Osteoblast (primary cell): Measurements from ENCODE around the gene THAP7. TPM values are rescaled to one million over a fixed set of nuclear protein-coding genes. Genes with fewer than 3 reads are reported as not detected.

Experiments
- DNase-seq: peaks from one replicate; pipeline ENCODE4 v3.0.0; 2011; ENCODE audit warnings: low spot score, mixed read lengths; ENCODE audit not compliant: insufficient read length; ENCODE audit errors: missing footprints
- H2AFZ ChIP-seq: 2 replicates; pipeline ENCODE4 v1.6.0; 2011; ENCODE audit warnings: mild to moderate bottlenecking, low read length
- H3K27ac ChIP-seq: 2 replicates; pipeline ENCODE4 v1.5.1; 2011; ENCODE audit warnings: mild to moderate bottlenecking, low read depth, low read length, moderate library complexity
- H3K27me3 ChIP-seq: 2 replicates; pipeline ENCODE4 v1.6.0; 2012; ENCODE audit warnings: mild to moderate bottlenecking, control low read depth, inconsistent platforms, low read length, moderate library complexity; ENCODE audit not compliant: insufficient read depth
- H3K36me3 ChIP-seq: 2 replicates; pipeline ENCODE4 v1.5.1; 2011; ENCODE audit warnings: mild to moderate bottlenecking, low read length, control low read depth, moderate library complexity; ENCODE audit not compliant: insufficient read depth
- H3K4me1 ChIP-seq: 2 replicates; pipeline ENCODE4 v1.5.1; 2011; ENCODE audit warnings: mild to moderate bottlenecking, low read length, control low read depth, moderate library complexity; ENCODE audit not compliant: insufficient read depth
- H3K4me2 ChIP-seq: 2 replicates; pipeline ENCODE4 v1.6.0; 2011; ENCODE audit warnings: mild to moderate bottlenecking, low read length; ENCODE audit not compliant: insufficient read depth
- H3K4me3 ChIP-seq: fragments of 200-600 bp; sonication (generic); 3 replicates; pipeline ENCODE4 v1.5.1; 2012; ENCODE audit warnings: mild to moderate bottlenecking, low read length, inconsistent platforms; ENCODE audit not compliant: insufficient read depth
- H3K79me2 ChIP-seq: 2 replicates; pipeline ENCODE4 v1.6.0; 2012; ENCODE audit warnings: mild to moderate bottlenecking, low read length, control low read depth, inconsistent platforms; ENCODE audit not compliant: insufficient read depth
- H3K9me3 ChIP-seq: 2 replicates; pipeline ENCODE4 v1.5.1; 2011; ENCODE audit warnings: low read depth, low read length, control low read depth
- H4K20me1 ChIP-seq: 2 replicates; pipeline ENCODE4 v1.6.0; 2012; ENCODE audit warnings: mild to moderate bottlenecking, low read length, control low read depth; ENCODE audit not compliant: insufficient read depth
- CTCF ChIP-seq: IDR thresholded peaks from 2 replicates; pipeline ENCODE4 v1.5.1; 2011; ENCODE audit warnings: mild to moderate bottlenecking, low read depth, low read length, moderate library complexity; ENCODE audit errors: extremely low read depth
- total RNA-seq: library from RNA; depleted of rRNA; stranded (reverse); fragments of >200 nt; gene quantifications from 2 replicates; pipeline ENCODE4 v1.2.3, GENCODE V29; 2012

The THAP7 gene
- total RNA-seq, 1 donor = 24.2 TPM

- peaks cover 30% of the 10 kb centered on the region for H3K4me1 ChIP-seq
- H3K27me3 ChIP-seq = no peaks in the 10 kb centered on the region
- peaks cover 7% of the 10 kb centered on the region for H3K9me3 ChIP-seq
- no peak for DNase-seq
- peaks cover 6% of the 10 kb centered on the region for H4K20me1 ChIP-seq
- peak overlapping the region; percentile 97 for H3K4me2 ChIP-seq
- peak overlapping the region; percentile 91 for H2AFZ ChIP-seq
- peaks cover 12% of the 10 kb centered on the region for H3K36me3 ChIP-seq
- H3K79me2 ChIP-seq = peaks cover 34% of the 10 kb centered on the region
- H3K27ac ChIP-seq = peak overlapping the region; percentile 85
- TF ChIP-seq CTCF = no peak
- H3K4me3 ChIP-seq = peak overlapping the region; percentile 99
These were observed 20.8 kb downstream of the THAP7 start for GRCh38 chr22:20980938-20981722.

GRCh38 chr22:20980523-20980922, 21.4 kb downstream of the THAP7 start:
- Histone ChIP-seq H3K36me3 (peaks cover 8% of the 10 kb centered on the region), H3K27me3 (no peaks in the 10 kb centered on the region), H3K27ac (no peak overlapping the region), H3K9me3 (peaks cover 7% of the 10 kb centered on the region), H3K79me2 (peaks cover 32% of the 10 kb centered on the region), H3K4me2 (no peak overlapping the region), H3K4me3 (no peak overlapping the region), H3K4me1 (peaks cover 30% of the 10 kb centered on the region), H4K20me1 (peaks cover 2% of the 10 kb centered on the region), H2AFZ (no peak overlapping the region)
- DNase-seq = no peak
- TF ChIP-seq CTCF = no peak

GRCh38 chr22:20979940-20980453, 21.9 kb downstream of the THAP7 start:
- Histone ChIP-seq H3K9me3 (peaks cover 7% of the 10 kb centered on the region), H4K20me1 (no peaks in the 10 kb centered on the region), H3K4me1 (peaks cover 30% of the 10 kb centered on the region), H3K27ac (no peak overlapping the region), H3K79me2 (peaks cover 29% of the 10 kb centered on the region), H3K4me2 (peak overlapping the region; percentile 77), H3K36me3 (peaks cover 5% of the 10 kb centered on the region), H2AFZ (peak overlapping the region; percentile 92), H3K27me3 (no peaks in the 10 kb centered on the region), H3K4me3 (peak overlapping the region; percentile 67)
- no peak for TF ChIP-seq CTCF
- no peak for DNase-seq

- H3K79me2 ChIP-seq = peaks cover 24% of the 10 kb centered on the region
- H3K36me3 ChIP-seq = peaks cover 2% of the 10 kb centered on the region
- peak overlapping the region; percentile 67 for H3K4me3 ChIP-seq
- H3K9me3 ChIP-seq = peaks cover 7% of the 10 kb centered on the region
- peak overlapping the region; percentile 77 for H3K4me2 ChIP-seq
- no peak for TF ChIP-seq CTCF
- no peaks in the 10 kb centered on the region for H3K27me3 ChIP-seq
- H4K20me1 ChIP-seq = no peaks in the 10 kb centered on the region
- H3K4me1 ChIP-seq = peaks cover 30% of the 10 kb centered on the region
- DNase-seq = peak; percentile 97
- H3K27ac ChIP-seq = no peak overlapping the region
- H2AFZ ChIP-seq = peak overlapping the region; percentile 92
These were observed 22.6 kb downstream of the THAP7 start for GRCh38 chr22:20979243-20979809.
